ENCODE results near the gene IFNA5. TPM values are rescaled to one million over a fixed set of nuclear protein-coding genes. Genes with fewer than 3 reads are reported as not detected.

The IFNA5 gene
- total RNA-seq (not detected), polyA plus RNA-seq (not detected)

DNA sequence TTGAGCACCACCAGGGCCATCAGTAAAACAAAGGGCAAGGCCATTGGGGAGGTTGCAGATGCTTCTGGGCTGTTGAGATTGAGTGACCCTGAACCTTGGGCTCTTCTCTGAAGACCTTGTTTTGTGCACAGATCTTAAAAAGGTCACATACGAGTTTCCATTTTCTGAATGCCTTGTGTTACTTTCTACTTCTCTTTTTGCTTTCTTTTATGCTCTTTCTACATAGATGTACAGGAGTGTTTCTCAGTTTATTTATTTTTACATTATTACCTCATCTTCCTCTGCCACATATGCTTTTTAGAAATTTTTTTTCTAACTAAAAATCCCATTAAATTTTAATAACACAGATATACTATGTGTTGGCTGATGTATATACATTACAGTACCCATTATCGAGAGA, at the start of gene IFNA5:
IFNA5 (minus strand) TSS at position 101 of the 400 bp plus-strand sequence; CDS start at position 44, 57 bp downstream.
- DNase-seq (no peak), ATAC-seq (no peak), FAIRE-seq (no peak)
- H3K27me3 ChIP-seq, result no peaks in the 10 kb centered on the region
- no peaks in the 10 kb centered on the region for H3K36me3 ChIP-seq
- H3K9me3 ChIP-seq, result no peaks in the 10 kb centered on the region
- no peak for TF ChIP-seq CTCF (IDR thresholded peaks at IDR 0.05)
- no peaks in the 10 kb centered on the region for H3K4me1 ChIP-seq
- intact Hi-C loops (cut with DNase I), result no loop called here
- H3K4me3 ChIP-seq, result no peak within 1 kb of the TSS
- H3K27ac ChIP-seq, result no peak within 1 kb of the TSS
- WGBS, 2 donors, result 64 to 74% methylated on average over 2 of the region's 2 CpGs

- H3K4me3 ChIP-seq, result no peak within 1 kb of the TSS
- 45 to 58% methylated on average over 1 of the region's 1 CpG for WGBS, 2 donors
- H3K4me1 ChIP-seq, result no peaks in the 10 kb centered on the region
- H3K27me3 ChIP-seq, result no peaks in the 10 kb centered on the region
- FAIRE-seq (no peak), ATAC-seq (no peak), DNase-seq (no peak)
- no peaks in the 10 kb centered on the region for H3K9me3 ChIP-seq
- no peak within 1 kb of the TSS for H3K27ac ChIP-seq
- no peaks in the 10 kb centered on the region for H3K36me3 ChIP-seq
- intact Hi-C loops (cut with DNase I), result no loop called here
- no peak for TF ChIP-seq CTCF (IDR thresholded peaks at IDR 0.05)
Measured at GRCh38 chr9:21350787-21351186, 45.7 kb upstream of the IFNA5 start, which contains the start of gene IFNA6. Gene IFNA6, minus strand, starts transcription at chr9:21350887. Its CDS starts 0 bp downstream, at chr9:21350887.

GRCh38 chr9:21348430-21348970, 43.4 kb upstream of the IFNA5 start:
- H3K27ac ChIP-seq, result no peak overlapping the region
- no peaks in the 10 kb centered on the region for H3K27me3 ChIP-seq
- no peaks in the 10 kb centered on the region for H3K36me3 ChIP-seq
- 46 to 58% methylated on average over 3 of the region's 3 CpGs for WGBS, 2 donors
- DNase-seq (no peak), FAIRE-seq (no peak), ATAC-seq (no peak)
- TF ChIP-seq CTCF (IDR thresholded peaks at IDR 0.05), result no peak
- no peak overlapping the region for H3K4me3 ChIP-seq
- no peaks in the 10 kb centered on the region for H3K4me1 ChIP-seq
- intact Hi-C loops (cut with DNase I), result no loop called here
- no peaks in the 10 kb centered on the region for H3K9me3 ChIP-seq

- no peak for TF ChIP-seq CTCF (IDR thresholded peaks at IDR 0.05)
- WGBS, 2 donors, result 77 to 85% methylated on average over 4 of the region's 4 CpGs
- Histone ChIP-seq H3K9me3 (no peaks in the 10 kb centered on the region), H3K27ac (no peak overlapping the region), H3K27me3 (no peaks in the 10 kb centered on the region), H3K36me3 (no peaks in the 10 kb centered on the region), H3K4me1 (peaks cover 0 to 3% (median 3%) of the 10 kb centered on the region in 3 donors), H3K4me3 (no peak overlapping the region)
- ATAC-seq (no peak), FAIRE-seq (no peak), DNase-seq (no peak)
- intact Hi-C loops (cut with DNase I), result no loop called here
Measured at GRCh38 chr9:21340735-21341134, 35.6 kb upstream of the IFNA5 start.

- Histone ChIP-seq H3K27me3 (no peaks in the 10 kb centered on the region), H3K27ac (no peak overlapping the region), H3K9me3 (no peaks in the 10 kb centered on the region), H3K4me3 (no peak overlapping the region), H3K36me3 (no peaks in the 10 kb centered on the region), H3K4me1 (peaks cover 10 to 30% (median 15%) of the 10 kb centered on the region in 3 donors)
- no peak for FAIRE-seq
- no peak for TF ChIP-seq CTCF (IDR thresholded peaks at IDR 0.05)
- intact Hi-C loops (cut with DNase I), result no loop called here
- no peak for DNase-seq
- ATAC-seq, result no peak
Measured at GRCh38 chr9:21336457-21336856, 31.3 kb upstream of the IFNA5 start.
